Adrenal gland (tissue), 12 donors: ENCODE measurements around the gene CSKMT. TPM values are rescaled to one million over a fixed set of nuclear protein-coding genes. Genes with fewer than 3 reads are reported as not detected.
A peak's percentile ranks its signal among the peaks of the same experiment; 100 is the strongest.

Experiments used
- DNase-seq, 7 donors: peaks; one replicate each; pipeline ENCODE4 v3.0.0-alpha.2; 2019 to 2020
- H3K27ac ChIP-seq, 5 donors: fragments of 200-600 bp; sonication (generic) in 4 of 5; 1 replicate in 3 of 5; 2 replicates in 2 of 5; pipeline versions ENCODE4 v1.5.1 to v1.8.0; 2016 to 2020; ENCODE audit warnings: mild to moderate bottlenecking in 1 of 5
- H3K27me3 ChIP-seq: fragments of 200-600 bp; 2 replicates; pipeline ENCODE4 v1.8.0; 2021
- H3K36me3 ChIP-seq, 2 donors: fragments of 200-600 bp; replicated peaks in 1 of 2; 1 replicate in 1 of 2; 2 replicates in 1 of 2; pipeline versions ENCODE4 v1.5.1 to v1.8.0; 2018 to 2022
- H3K4me1 ChIP-seq, 2 donors: fragments of 200-600 bp; replicated peaks in 1 of 2; 1 replicate in 1 of 2; 2 replicates in 1 of 2; pipeline versions ENCODE4 v1.5.1 to v1.8.0; 2018 to 2021
- H3K4me3 ChIP-seq, 4 donors: fragments of 200-600 bp; sonication (generic) in 3 of 4; one replicate each; pipeline ENCODE4 v1.5.1; 2016 to 2018
- H3K9me3 ChIP-seq, 3 donors: fragments of 200-600 bp; sonication (generic) in 1 of 3; replicated peaks in 1 of 3; 1 replicate in 2 of 3; 2 replicates in 1 of 3; pipeline versions ENCODE4 v1.5.1 to v1.8.0; 2016 to 2021
- POLR2A ChIP-seq, 2 donors: fragments of 450-650 bp; IDR thresholded peaks; one replicate each; pipeline ENCODE4 v1.6.1; 2017; ENCODE audit warnings: antibody characterized with exemption in 2 of 2, mild to moderate bottlenecking in 2 of 2, moderate library complexity in 1 of 2
- WGBS, 4 donors: extraction: QIAGEN DNeasy Blood & Tissue Kit in 2 of 4; methylation state at CpG; one replicate each; pipeline versions ENCODE4 v1.1.5 to v1.1.7; 2013 to 2017; 5-methylcytosine and 5-hydroxymethylcytosine counted together
- intact Hi-C, 2 donors: fragments of 100-400 bp; cut with DNase I; formaldehyde crosslinking; loops; one replicate each; pipeline versions ENCODE4 v1.14.1 to v1.15.0; 2022 to 2023
- polyA plus RNA-seq, 3 donors: library from polyadenylated mRNA; stranded (reverse); fragments of 200-250 nt in 2 of 3; fragments of 350-450 nt in 1 of 3; fragmentation: Illumina TruSeq in 1 of 3; extraction: RNeasy Lipid Tissue Mini Kit (QIAGEN cat#74804) in 1 of 3; gene quantifications; one replicate each; pipeline ENCODE4 v1.2.3, GENCODE V29; 2013 to 2014
- total RNA-seq, 9 donors: library from RNA; depleted of rRNA in 4 of 9; stranded (reverse); fragments of >200 nt in 4 of 9; fragments of 120-200 nt in 1 of 9; fragmentation: NEBNext Ultra II Directional in 1 of 9; extraction: Animal tissue kit (Norgen Biotek cat#: 25700) in 1 of 9; gene quantifications; one replicate each; pipeline versions ENCODE4 v1.1.0 to v1.2.4, GENCODE V29; 2013 to 2023
- TF ChIP-seq, protein P1 (sequence below), 6 experiments: fragments of 450-650 bp in 4 of 6; fragments of 200-600 bp in 2 of 6; sonication (generic) in 1 of 6; IDR thresholded peaks; 1 replicate in 5 of 6; 2 replicates in 1 of 6; pipeline versions ENCODE4 v1.5.1 to v1.8.0; 2016 to 2021; ENCODE audit warnings: antibody characterized with exemption in 6 of 6, mild to moderate bottlenecking in 2 of 6, moderate library complexity in 1 of 6
- donor health status: healthy with polysubstance abuse.
- donor health status: Bipolar disorder and iron deficiency.
- donor health status: DM: yes; HTN: yes; CAD: no.
- donor health status: DM: no; HTN: no; CAD: no.
- donor health status: DM: no; HTN: no; CAD: no.
- donor health status: DM: yes; HTN: yes; CAD: no.

CSKMT gene
- total and polyA plus RNA-seq, 12 donors, result 1.9 to 37.2 (median 8.7) TPM; not detected in 1

DNA sequence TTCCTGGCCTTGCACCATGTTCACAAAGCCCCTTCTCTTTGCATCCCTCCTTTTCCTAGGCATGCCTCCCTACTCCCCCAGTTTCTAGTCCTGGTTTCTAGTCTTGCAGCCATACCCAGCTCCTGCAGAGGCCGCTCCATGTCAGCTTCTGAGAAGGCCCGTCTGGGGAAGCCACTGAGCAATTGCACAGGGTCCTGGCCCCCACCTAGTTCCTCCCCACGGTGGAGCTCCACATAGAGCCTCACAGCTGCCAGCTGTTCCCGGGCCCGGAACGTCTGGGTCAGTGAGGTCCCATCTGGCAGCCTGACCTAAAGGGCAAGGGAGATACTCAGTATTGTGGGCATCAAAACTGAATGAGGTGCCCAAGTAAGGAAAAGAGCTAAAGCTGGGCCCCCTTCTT, 11.6 kb downstream of the CSKMT start:
- Histone ChIP-seq H3K4me3 (no peak overlapping the region), H3K27me3 (no peaks in the 10 kb centered on the region), H3K36me3 (peaks cover 0 to 27% of the 10 kb centered on the region in 2 donors), H3K4me1 (peaks cover 17 to 37% of the 10 kb centered on the region in 2 donors), H3K9me3 (no peaks in the 10 kb centered on the region), H3K27ac (no peak overlapping the region)
- intact Hi-C loops, result no loop called here
- TF ChIP-seq, protein P1, sequence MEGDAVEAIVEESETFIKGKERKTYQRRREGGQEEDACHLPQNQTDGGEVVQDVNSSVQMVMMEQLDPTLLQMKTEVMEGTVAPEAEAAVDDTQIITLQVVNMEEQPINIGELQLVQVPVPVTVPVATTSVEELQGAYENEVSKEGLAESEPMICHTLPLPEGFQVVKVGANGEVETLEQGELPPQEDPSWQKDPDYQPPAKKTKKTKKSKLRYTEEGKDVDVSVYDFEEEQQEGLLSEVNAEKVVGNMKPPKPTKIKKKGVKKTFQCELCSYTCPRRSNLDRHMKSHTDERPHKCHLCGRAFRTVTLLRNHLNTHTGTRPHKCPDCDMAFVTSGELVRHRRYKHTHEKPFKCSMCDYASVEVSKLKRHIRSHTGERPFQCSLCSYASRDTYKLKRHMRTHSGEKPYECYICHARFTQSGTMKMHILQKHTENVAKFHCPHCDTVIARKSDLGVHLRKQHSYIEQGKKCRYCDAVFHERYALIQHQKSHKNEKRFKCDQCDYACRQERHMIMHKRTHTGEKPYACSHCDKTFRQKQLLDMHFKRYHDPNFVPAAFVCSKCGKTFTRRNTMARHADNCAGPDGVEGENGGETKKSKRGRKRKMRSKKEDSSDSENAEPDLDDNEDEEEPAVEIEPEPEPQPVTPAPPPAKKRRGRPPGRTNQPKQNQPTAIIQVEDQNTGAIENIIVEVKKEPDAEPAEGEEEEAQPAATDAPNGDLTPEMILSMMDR (IDR thresholded peaks at IDR 0.05), result no peak
- no peak for TF ChIP-seq POLR2A (IDR thresholded peaks at IDR 0.05)
- no peak for DNase-seq
- WGBS, 4 donors, result 50 to 61% (median 60%) methylated on average over 2 to 6 of the region's 6 CpGs

DNA sequence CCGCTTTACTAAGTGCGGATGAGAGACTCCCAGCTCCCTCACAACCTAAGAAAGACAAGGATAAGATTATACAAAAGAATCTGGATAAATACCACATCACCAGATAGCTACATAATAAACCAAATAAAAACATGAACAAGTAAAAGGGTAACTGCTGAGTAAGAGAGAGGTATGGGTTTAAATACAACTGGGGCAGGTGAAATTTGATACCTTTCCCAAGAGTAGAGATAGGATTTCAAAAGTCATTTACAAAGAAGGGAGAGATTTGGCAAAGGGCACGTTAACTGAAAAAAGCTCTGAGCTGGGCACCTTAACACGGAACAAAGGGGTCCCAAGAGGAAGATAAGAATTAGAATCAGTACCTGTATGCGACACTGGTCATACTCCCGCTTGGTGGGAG, 12.0 kb downstream of the CSKMT start:
- intact Hi-C loops, result no loop called here
- DNase-seq, result no peak
- Histone ChIP-seq H3K27me3 (no peaks in the 10 kb centered on the region), H3K9me3 (no peaks in the 10 kb centered on the region), H3K36me3 (peaks cover 0 to 27% of the 10 kb centered on the region in 2 donors), H3K27ac (no peak overlapping the region), H3K4me3 (no peak overlapping the region), H3K4me1 (peaks cover 17 to 37% of the 10 kb centered on the region in 2 donors)
- TF ChIP-seq, protein P1 (IDR thresholded peaks at IDR 0.05), result no peak
- no peak for TF ChIP-seq POLR2A (IDR thresholded peaks at IDR 0.05)
- 72 to 84% (median 80%) methylated on average over 6 of the region's 6 CpGs for WGBS, 4 donors

DNA sequence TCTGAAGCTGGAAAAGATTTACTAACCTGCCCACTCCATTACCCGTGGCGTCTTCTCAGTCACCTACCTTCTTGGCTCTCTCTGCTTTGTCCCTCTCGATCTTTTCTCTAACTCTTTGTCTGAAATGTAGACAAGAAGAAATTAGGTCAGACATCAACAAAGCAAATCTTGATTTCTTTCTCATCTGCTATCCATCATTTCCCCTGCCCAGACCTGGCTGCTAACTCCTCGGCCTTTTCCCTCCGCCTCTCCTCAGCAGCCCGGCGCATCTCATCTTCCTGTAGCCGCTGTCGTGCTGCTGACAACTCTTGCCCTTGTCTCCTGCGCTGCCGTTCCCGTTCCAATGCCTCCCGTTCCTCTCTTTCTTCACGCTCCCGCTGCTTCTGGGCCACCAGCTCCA, 12.6 kb downstream of the CSKMT start:
- 71 to 79% (median 74%) methylated on average over 15 of the region's 15 CpGs for WGBS, 4 donors
- peaks cover 14 to 31% of the 10 kb centered on the region in 2 donors for H3K4me1 ChIP-seq
- H3K9me3 ChIP-seq, result no peaks in the 10 kb centered on the region
- TF ChIP-seq, protein P1 (IDR thresholded peaks at IDR 0.05), result no peak
- TF ChIP-seq POLR2A (IDR thresholded peaks at IDR 0.05), result no peak
- intact Hi-C loops, result no loop called here
- peak overlapping the region in 1 of 5 donors; percentile 91 for H3K27ac ChIP-seq
- peaks cover 0 to 27% of the 10 kb centered on the region in 2 donors for H3K36me3 ChIP-seq
- DNase-seq, result no peak
- H3K4me3 ChIP-seq, result no peak overlapping the region
- H3K27me3 ChIP-seq, result no peaks in the 10 kb centered on the region

DNA sequence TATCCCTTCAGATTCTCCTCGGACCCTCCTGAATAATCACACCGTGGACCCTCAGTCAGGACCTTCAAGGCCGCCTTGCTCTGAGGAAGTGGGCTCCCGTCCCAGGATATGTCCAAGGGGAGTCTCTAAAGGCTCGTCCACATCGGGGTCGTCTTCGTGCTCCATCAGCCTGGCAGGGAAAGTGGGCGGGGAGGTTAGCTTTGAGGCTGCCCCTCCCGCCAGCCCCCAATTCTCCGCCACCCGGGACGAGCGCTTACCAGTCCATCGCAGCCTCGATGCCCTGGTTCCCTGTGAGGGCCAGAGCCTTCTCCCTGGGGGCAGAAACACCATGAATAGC, 13.3 kb downstream of the CSKMT start:
- intact Hi-C loops, result no loop called here
- H3K4me3 ChIP-seq, result peak overlapping the region; percentile 73 to 92 (median 78)
- H3K27me3 ChIP-seq, result no peaks in the 10 kb centered on the region
- H3K9me3 ChIP-seq, result no peaks in the 10 kb centered on the region
- TF ChIP-seq POLR2A (IDR thresholded peaks at IDR 0.05), result no peak
- TF ChIP-seq, protein P1 (IDR thresholded peaks at IDR 0.05), result no peak
- H3K27ac ChIP-seq, result peak overlapping the region; percentile 58 to 91 (median 82)
- DNase-seq, result no peak
- WGBS, 4 donors, result 1 to 7% (median 4%) methylated on average over 4 to 16 of the region's 16 CpGs
- H3K4me1 ChIP-seq, result peaks cover 12 to 24% of the 10 kb centered on the region in 2 donors
- peaks cover 0 to 27% of the 10 kb centered on the region in 2 donors for H3K36me3 ChIP-seq
